ENCODE measurements around the gene MRPL20.

DNA sequence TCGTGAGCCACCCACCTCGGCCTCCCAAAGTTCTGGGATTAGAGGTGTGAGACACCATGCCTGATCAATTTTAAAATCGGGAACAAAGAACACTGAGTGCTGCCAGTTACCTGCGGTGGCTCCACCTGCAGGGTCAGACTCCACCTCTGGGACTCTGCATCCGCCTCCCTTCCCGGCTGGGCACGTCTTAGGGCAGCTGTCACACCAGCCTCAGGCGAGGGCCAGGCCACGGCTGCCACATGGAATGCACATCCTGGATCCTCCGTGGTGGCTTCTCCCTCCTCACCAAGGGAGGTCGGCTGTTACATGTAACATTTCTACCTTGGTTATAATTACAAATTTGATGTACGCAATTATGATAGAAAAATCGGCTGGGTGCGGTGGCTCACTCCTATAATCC lies 42.8 kb downstream of the MRPL20 start:
- no peak for TF ChIP-seq POLR2A (IDR thresholded peaks at IDR 0.05)
- TF ChIP-seq, protein P1, sequence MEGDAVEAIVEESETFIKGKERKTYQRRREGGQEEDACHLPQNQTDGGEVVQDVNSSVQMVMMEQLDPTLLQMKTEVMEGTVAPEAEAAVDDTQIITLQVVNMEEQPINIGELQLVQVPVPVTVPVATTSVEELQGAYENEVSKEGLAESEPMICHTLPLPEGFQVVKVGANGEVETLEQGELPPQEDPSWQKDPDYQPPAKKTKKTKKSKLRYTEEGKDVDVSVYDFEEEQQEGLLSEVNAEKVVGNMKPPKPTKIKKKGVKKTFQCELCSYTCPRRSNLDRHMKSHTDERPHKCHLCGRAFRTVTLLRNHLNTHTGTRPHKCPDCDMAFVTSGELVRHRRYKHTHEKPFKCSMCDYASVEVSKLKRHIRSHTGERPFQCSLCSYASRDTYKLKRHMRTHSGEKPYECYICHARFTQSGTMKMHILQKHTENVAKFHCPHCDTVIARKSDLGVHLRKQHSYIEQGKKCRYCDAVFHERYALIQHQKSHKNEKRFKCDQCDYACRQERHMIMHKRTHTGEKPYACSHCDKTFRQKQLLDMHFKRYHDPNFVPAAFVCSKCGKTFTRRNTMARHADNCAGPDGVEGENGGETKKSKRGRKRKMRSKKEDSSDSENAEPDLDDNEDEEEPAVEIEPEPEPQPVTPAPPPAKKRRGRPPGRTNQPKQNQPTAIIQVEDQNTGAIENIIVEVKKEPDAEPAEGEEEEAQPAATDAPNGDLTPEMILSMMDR (IDR thresholded peaks at IDR 0.05) = no peak

All from body of pancreas (tissue), 4 donors.